ENCODE measurements around the gene AIP.
A peak's percentile ranks its signal among the peaks of the same experiment; 100 is the strongest.

DNA sequence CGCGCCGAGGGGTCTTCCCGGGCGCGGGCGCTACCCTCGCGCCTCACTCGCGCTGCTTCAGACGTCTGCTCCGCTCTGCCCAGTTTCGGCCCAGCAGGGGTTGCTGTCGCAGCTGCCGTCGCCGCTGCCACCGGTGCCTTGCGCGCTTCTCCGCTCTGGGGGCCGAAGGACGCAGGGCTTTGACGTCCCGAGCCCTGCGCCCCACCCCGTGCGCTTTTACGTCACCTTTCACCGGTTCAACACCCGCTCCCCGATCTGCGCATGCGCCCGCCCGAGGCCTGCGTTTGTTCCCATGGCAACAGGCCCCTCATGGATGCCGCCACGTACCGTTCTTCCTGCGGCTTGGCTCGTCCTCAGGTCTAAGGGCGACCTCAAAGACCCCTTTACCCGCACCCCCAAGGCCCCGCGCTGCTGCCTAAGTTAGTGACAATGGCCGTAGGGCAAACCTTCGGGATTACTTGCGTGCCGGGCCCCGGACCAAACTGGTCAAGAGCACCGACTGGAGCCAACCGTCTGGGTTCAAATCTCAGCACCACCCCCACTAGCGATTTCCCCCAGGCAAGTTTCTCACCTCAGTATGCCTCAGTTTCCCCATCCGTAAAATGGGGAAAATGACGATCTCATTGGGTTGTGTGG is 25.8 kb downstream of the AIP start:
- TF ChIP-seq, protein P1, sequence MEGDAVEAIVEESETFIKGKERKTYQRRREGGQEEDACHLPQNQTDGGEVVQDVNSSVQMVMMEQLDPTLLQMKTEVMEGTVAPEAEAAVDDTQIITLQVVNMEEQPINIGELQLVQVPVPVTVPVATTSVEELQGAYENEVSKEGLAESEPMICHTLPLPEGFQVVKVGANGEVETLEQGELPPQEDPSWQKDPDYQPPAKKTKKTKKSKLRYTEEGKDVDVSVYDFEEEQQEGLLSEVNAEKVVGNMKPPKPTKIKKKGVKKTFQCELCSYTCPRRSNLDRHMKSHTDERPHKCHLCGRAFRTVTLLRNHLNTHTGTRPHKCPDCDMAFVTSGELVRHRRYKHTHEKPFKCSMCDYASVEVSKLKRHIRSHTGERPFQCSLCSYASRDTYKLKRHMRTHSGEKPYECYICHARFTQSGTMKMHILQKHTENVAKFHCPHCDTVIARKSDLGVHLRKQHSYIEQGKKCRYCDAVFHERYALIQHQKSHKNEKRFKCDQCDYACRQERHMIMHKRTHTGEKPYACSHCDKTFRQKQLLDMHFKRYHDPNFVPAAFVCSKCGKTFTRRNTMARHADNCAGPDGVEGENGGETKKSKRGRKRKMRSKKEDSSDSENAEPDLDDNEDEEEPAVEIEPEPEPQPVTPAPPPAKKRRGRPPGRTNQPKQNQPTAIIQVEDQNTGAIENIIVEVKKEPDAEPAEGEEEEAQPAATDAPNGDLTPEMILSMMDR (IDR thresholded peaks at IDR 0.05; ENCODE audit: borderline replicate concordance, extremely low read depth, low read length, poor library complexity, severe bottlenecking) = peak; percentile 14
- TF ChIP-seq EZH2 (IDR thresholded peaks at IDR 0.05; ENCODE audit: borderline replicate concordance, low read depth, low read length, severe bottlenecking) = no peak

All from DND-41 (cell line).